H1 (cell line): ENCODE results near the gene GPC3. TPM values are rescaled to one million over a fixed set of nuclear protein-coding genes. Genes with fewer than 3 reads are reported as not detected.

Experiments used
- CTCF ChIA-PET: fragments of 300-600 bp; sonication (Branson Sonifier 250); formaldehyde crosslinking; loops from one replicate; lab custom pipeline; 2021; ENCODE audit not compliant: partially characterized antibody; lab: Charles Lee
- POLR2A ChIA-PET: fragments of 300-600 bp; sonication (Branson Sonifier 250); formaldehyde crosslinking; loops from one replicate; lab custom pipeline; 2021; ENCODE audit warnings: inconsistent platforms; ENCODE audit not compliant: partially characterized antibody; lab: Charles Lee
- DNase-seq, 2 experiments: peaks; one replicate each; pipeline versions ENCODE4 v3.0.0 to v3.0.0-alpha.2; 2010 to 2022; ENCODE audit warnings: low spot score in 2 of 2, low read depth in 1 of 2, mixed read lengths in 1 of 2
- FAIRE-seq: peaks from 2 replicates; lab custom pipeline; 2011; peaks lifted over from hg19 to GRCh38; lab: Jason Lieb, UNC
- H2AFZ ChIP-seq: 2 replicates; pipeline ENCODE4 v1.8.1; 2012; ENCODE audit warnings: low read length, inconsistent platforms
- H2AK5ac ChIP-seq: 2 replicates; pipeline ENCODE4 v1.6.1; 2013; ENCODE audit warnings: low read depth, low read length
- H2BK120ac ChIP-seq: replicated peaks from 2 replicates; pipeline ENCODE3; 2013; ENCODE audit warnings: low read depth, low read length, inconsistent platforms
- H2BK12ac ChIP-seq: 2 replicates; pipeline ENCODE4 v1.6.1; 2013; ENCODE audit warnings: low read depth, low read length
- H2BK15ac ChIP-seq: 2 replicates; pipeline ENCODE4 v1.6.1; 2013; ENCODE audit warnings: low read length
- H2BK20ac ChIP-seq: 2 replicates; pipeline ENCODE4 v1.6.1; 2013; ENCODE audit warnings: low read length
- H2BK5ac ChIP-seq: 2 replicates; pipeline ENCODE4 v1.6.1; 2013; ENCODE audit warnings: low read depth, low read length
- H3K14ac ChIP-seq: 2 replicates; pipeline ENCODE4 v1.6.1; 2013; ENCODE audit warnings: inconsistent platforms; ENCODE audit not compliant: insufficient read length
- H3K18ac ChIP-seq: 2 replicates; pipeline ENCODE4 v1.6.1; 2013; ENCODE audit warnings: low read length; ENCODE audit errors: extremely low read depth
- H3K23ac ChIP-seq: 2 replicates; pipeline ENCODE4 v1.6.1; 2013; ENCODE audit warnings: inconsistent platforms; ENCODE audit not compliant: insufficient read length
- H3K23me2 ChIP-seq: 2 replicates; pipeline ENCODE4 v1.6.1; 2013; ENCODE audit warnings: low read depth, low read length
- H3K27ac ChIP-seq: 2 replicates; pipeline ENCODE4 v1.6.1; 2011; ENCODE audit warnings: low read depth, low read length, inconsistent platforms
- H3K27me3 ChIP-seq, 4 experiments: replicated peaks in 1 of 4; 1 replicate in 1 of 4; 2 replicates in 3 of 4; pipeline versions ENCODE4 v1.6.1 to v1.8.1; 2011 to 2013; ENCODE audit warnings: low read length in 3 of 4, mild to moderate bottlenecking in 3 of 4, inconsistent platforms in 2 of 4, mixed read lengths in 2 of 4, moderate library complexity in 1 of 4; ENCODE audit not compliant: control insufficient read depth in 3 of 4, insufficient read depth in 3 of 4; ENCODE audit errors: extremely low read depth in 1 of 4
- H3K36me3 ChIP-seq, 4 experiments: 2 replicates each; pipeline versions ENCODE4 v1.6.1 to v1.8.1; 2011 to 2013; ENCODE audit warnings: mild to moderate bottlenecking in 4 of 4, low read length in 3 of 4, moderate library complexity in 2 of 4, control low read depth in 1 of 4, inconsistent platforms in 1 of 4; ENCODE audit not compliant: insufficient read depth in 4 of 4, control insufficient read depth in 2 of 4
- H3K4ac ChIP-seq: replicated peaks from 2 replicates; pipeline ENCODE3; 2013; ENCODE audit warnings: low read length, low read depth, mixed read lengths, inconsistent platforms; ENCODE audit not compliant: insufficient read length
- H3K4me1 ChIP-seq, 4 experiments: replicated peaks in 1 of 4; 1 replicate in 1 of 4; 2 replicates in 3 of 4; pipeline versions ENCODE4 v1.6.1 to v1.8.1; 2011 to 2013; ENCODE audit warnings: low read length in 3 of 4, inconsistent platforms in 2 of 4, mixed read lengths in 1 of 4; ENCODE audit not compliant: insufficient read depth in 4 of 4, control insufficient read depth in 3 of 4
- H3K4me2 ChIP-seq, 2 experiments: 2 replicates each; pipeline versions ENCODE4 v1.6.1 to v1.8.1; 2011 to 2013; ENCODE audit warnings: low read depth in 2 of 2, low read length in 2 of 2, control low read depth in 1 of 2, inconsistent platforms in 1 of 2, mild to moderate bottlenecking in 1 of 2; ENCODE audit not compliant: insufficient read depth in 1 of 2
- H3K4me3 ChIP-seq, 4 experiments: fragments of 200-600, 300-600 bp in 1 of 4; sonication (generic), shearing (Covaris generic), sonication (Bioruptor Twin) in 1 of 4; 2 replicates each; pipeline versions ENCODE4 v1.5.1 to v1.8.1; 2011 to 2016; ENCODE audit warnings: low read length in 4 of 4, low read depth in 3 of 4, control low read depth in 2 of 4, inconsistent platforms in 2 of 4, mild to moderate bottlenecking in 2 of 4, mixed read lengths in 1 of 4, moderate library complexity in 1 of 4; ENCODE audit not compliant: insufficient read depth in 2 of 4; ENCODE audit errors: extremely low read depth in 1 of 4
- H3K56ac ChIP-seq: replicated peaks from 2 replicates; pipeline ENCODE3; 2013; ENCODE audit warnings: low read depth, mild to moderate bottlenecking, mixed read lengths, low read length, inconsistent platforms; ENCODE audit not compliant: insufficient read length
- H3K79me1 ChIP-seq: 2 replicates; pipeline ENCODE4 v1.6.1; 2013; ENCODE audit warnings: low read depth, low read length, control low read depth
- H3K79me2 ChIP-seq, 2 experiments: 2 replicates each; pipeline versions ENCODE4 v1.6.1 to v1.8.1; 2012 to 2013; ENCODE audit warnings: low read length in 2 of 2, mild to moderate bottlenecking in 2 of 2, inconsistent platforms in 1 of 2; ENCODE audit not compliant: insufficient read depth in 2 of 2, control insufficient read depth in 1 of 2
- H3K9ac ChIP-seq, 4 experiments: replicated peaks in 1 of 4; 1 replicate in 1 of 4; 2 replicates in 3 of 4; pipeline versions ENCODE4 v1.6.1 to v1.8.1; 2011 to 2013; ENCODE audit warnings: low read depth in 3 of 4, low read length in 3 of 4, control low read depth in 2 of 4, mild to moderate bottlenecking in 2 of 4, moderate library complexity in 2 of 4, inconsistent platforms in 1 of 4; ENCODE audit errors: extremely low read depth in 1 of 4
- H3K9me3 ChIP-seq, 2 experiments: 2 replicates each; pipeline versions ENCODE4 v1.6.1 to v1.8.1; 2012 to 2013; ENCODE audit warnings: mild to moderate bottlenecking in 2 of 2, moderate library complexity in 2 of 2, control low read depth in 1 of 2, inconsistent platforms in 1 of 2, low read depth in 1 of 2, low read length in 1 of 2, mixed read lengths in 1 of 2; ENCODE audit not compliant: insufficient read depth in 2 of 2
- H4K20me1 ChIP-seq, 2 experiments: replicated peaks in 1 of 2; 2 replicates each; pipeline versions ENCODE3 to v1.8.1; 2011 to 2013; ENCODE audit warnings: inconsistent platforms in 2 of 2, low read length in 2 of 2, mild to moderate bottlenecking in 1 of 2; ENCODE audit not compliant: insufficient read depth in 2 of 2, control insufficient read depth in 1 of 2
- H4K5ac ChIP-seq: 2 replicates; pipeline ENCODE4 v1.6.1; 2013; ENCODE audit warnings: low read length, low read depth, mixed read lengths, inconsistent platforms; ENCODE audit not compliant: insufficient read length
- H4K8ac ChIP-seq: 2 replicates; pipeline ENCODE4 v1.8.0; 2013; ENCODE audit warnings: mild to moderate bottlenecking, moderate library complexity, low read length, inconsistent platforms; ENCODE audit not compliant: insufficient read depth; ENCODE audit errors: extremely low read depth
- H4K91ac ChIP-seq: replicated peaks from 2 replicates; pipeline ENCODE3; 2013; ENCODE audit warnings: low read length, mixed read lengths, inconsistent platforms; ENCODE audit not compliant: insufficient read length
- CEBPB ChIP-seq: IDR thresholded peaks from 2 replicates; pipeline ENCODE4 v1.6.1; 2012; ENCODE audit warnings: low read depth, low read length
- CHD1 ChIP-seq: IDR thresholded peaks from 2 replicates; pipeline ENCODE4 v1.6.1; 2012; ENCODE audit warnings: low read depth, low read length, improper control_type of control experiment
- CHD2 ChIP-seq: IDR thresholded peaks from 2 replicates; pipeline ENCODE4 v1.6.1; 2012; ENCODE audit warnings: low read length, improper control_type of control experiment
- EP300 ChIP-seq, 2 experiments: IDR thresholded peaks; 1 replicate in 1 of 2; 2 replicates in 1 of 2; pipeline ENCODE4 v1.6.1; 2011 to 2012; ENCODE audit warnings: low read depth in 2 of 2, low read length in 2 of 2, mild to moderate bottlenecking in 2 of 2, borderline replicate concordance in 1 of 2, inconsistent platforms in 1 of 2, moderate library complexity in 1 of 2
- KDM4A ChIP-seq: IDR thresholded peaks from one replicate; pipeline ENCODE4 v1.7.1; 2012; ENCODE audit warnings: low read depth, mild to moderate bottlenecking, moderate library complexity, low read length, inconsistent platforms; ENCODE audit not compliant: severe bottlenecking
- KDM5A ChIP-seq: fragments of 200-600 bp; IDR thresholded peaks from 2 replicates; pipeline ENCODE4 v1.7.1; 2012; ENCODE audit warnings: mild to moderate bottlenecking, low read length, inconsistent platforms, mixed read lengths
- POLR2A ChIP-seq, 2 experiments: IDR thresholded peaks; 1 replicate in 1 of 2; 2 replicates in 1 of 2; pipeline ENCODE4 v1.6.1; 2011; ENCODE audit warnings: low read depth in 2 of 2, low read length in 2 of 2, mild to moderate bottlenecking in 2 of 2; ENCODE audit errors: control extremely low read depth in 1 of 2
- POLR2AphosphoS5 ChIP-seq: IDR thresholded peaks from 2 replicates; pipeline ENCODE4 v1.6.1; 2011; ENCODE audit warnings: low read depth, low read length
- RAD21 ChIP-seq, 2 experiments: IDR thresholded peaks in 1 of 2; conservative IDR thresholded peaks in 1 of 2; 2 replicates each; pipeline ENCODE4 v1.6.1; 2011; ENCODE audit warnings: low read depth in 2 of 2, low read length in 2 of 2, improper control_type of control experiment in 1 of 2, inconsistent platforms in 1 of 2, mild to moderate bottlenecking in 1 of 2, moderate library complexity in 1 of 2
- SIN3A ChIP-seq, 2 experiments: IDR thresholded peaks in 1 of 2; conservative IDR thresholded peaks in 1 of 2; 2 replicates each; pipeline ENCODE4 v1.6.1; 2011 to 2012; ENCODE audit warnings: low read length in 2 of 2, improper control_type of control experiment in 1 of 2, low read depth in 1 of 2, mild to moderate bottlenecking in 1 of 2
- YY1 ChIP-seq: IDR thresholded peaks from 2 replicates; pipeline ENCODE4 v1.6.1; 2011; ENCODE audit warnings: low read depth, mild to moderate bottlenecking, low read length
- WGBS, 2 experiments: shearing (Covaris generic) in 1 of 2; methylation state at CpG; one replicate each; pipeline versions ENCODE4 v1.1.6 to v1.1.7; 2013 to 2015; ENCODE audit warnings: low lambda C conversion rate in 2 of 2, mixed read lengths in 2 of 2, inconsistent platforms in 1 of 2, low coverage in 1 of 2, missing lambda C conversion rate in 1 of 2; ENCODE audit not compliant: insufficient replicate concordance in 2 of 2, insufficient coverage in 1 of 2, insufficient read length in 1 of 2; ENCODE audit errors: extremely low coverage in 1 of 2, missing lambda C conversion rate in 1 of 2; 5-methylcytosine and 5-hydroxymethylcytosine counted together
- polyA plus RNA-seq, 7 experiments: library from polyadenylated mRNA; depleted of rRNA in 3 of 7; stranded (reverse) in 5 of 7; unstranded in 2 of 7; fragments of >200 nt in 5 of 7; fragments of 200-250 nt in 2 of 7; gene quantifications; 1 replicate in 5 of 7; 2 replicates in 1 of 7; 4 replicates in 1 of 7; pipeline versions ENCODE4 v1.2.1 to v1.2.3, GENCODE V29; 2011 to 2013; ENCODE audit warnings: missing spikeins in 2 of 7, mixed read lengths in 2 of 7
- total RNA-seq: library from RNA; stranded (reverse); fragmentation: NEBNext Ultra II Directional; extraction: Animal tissue kit (Norgen Biotek cat#: 25700); gene quantifications from 2 replicates; pipeline ENCODE4 v1.2.1, GENCODE V29; 2021
- TF ChIP-seq, protein P1 (sequence below): IDR thresholded peaks from 2 replicates; pipeline ENCODE4 v1.6.1; 2012; ENCODE audit warnings: inconsistent platforms

The GPC3 gene
- total and polyA plus RNA-seq, 2 of the 8 experiments (the other 6 are each of a cell fraction or from before 2014, with no cell fraction given) = 64.8 to 71.9 TPM

DNA sequence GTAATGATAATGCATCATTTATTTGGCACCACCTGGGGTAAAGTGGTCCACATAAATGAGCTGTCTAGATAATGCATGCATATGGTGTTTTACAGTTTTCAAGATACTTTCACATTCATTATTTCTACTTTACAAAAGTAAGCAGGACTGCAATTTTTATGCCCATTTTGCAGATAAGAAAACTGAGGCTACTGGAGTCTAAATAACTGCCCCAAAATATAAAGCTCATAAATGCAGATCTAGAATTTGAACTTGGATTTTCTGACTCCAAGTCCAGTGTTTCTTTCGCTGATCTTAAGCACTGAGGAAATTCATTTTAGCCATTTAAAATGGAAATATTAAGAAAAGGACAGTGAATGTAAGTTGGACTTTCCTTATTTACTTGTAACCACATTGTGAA is 36.5 kb downstream of the GPC3 start:
- no peak overlapping the region for H2BK120ac ChIP-seq
- no peak for FAIRE-seq
- no peak overlapping the region for H3K9ac ChIP-seq
- no peaks in the 10 kb centered on the region for H3K9me3 ChIP-seq
- ChIA-PET CTCF (no interaction called here), POLR2A (no interaction called here)
- H3K4me3 ChIP-seq = no peak overlapping the region
- H2BK15ac ChIP-seq = no peak overlapping the region
- H3K14ac ChIP-seq = no peak overlapping the region
- H4K20me1 ChIP-seq = no peaks in the 10 kb centered on the region
- WGBS, 2 experiments = 100% methylated on average over 1 of the region's 1 CpG; no CpG with 5 or more reads in 1 of the 2 experiments
- no peak overlapping the region for H2BK20ac ChIP-seq
- H3K27me3 ChIP-seq = no peaks in the 10 kb centered on the region
- H3K23me2 ChIP-seq = no peaks in the 10 kb centered on the region
- no peak overlapping the region for H3K27ac ChIP-seq
- no peak overlapping the region for H3K4me2 ChIP-seq
- no peaks in the 10 kb centered on the region for H3K79me1 ChIP-seq
- no peak overlapping the region for H4K91ac ChIP-seq
- H3K56ac ChIP-seq = no peak overlapping the region
- H4K5ac ChIP-seq = no peak overlapping the region
- no peak overlapping the region for H3K23ac ChIP-seq
- no peak overlapping the region for H2AK5ac ChIP-seq
- no peak for DNase-seq
- no peak overlapping the region for H3K4ac ChIP-seq
- no peaks in the 10 kb centered on the region for H3K79me2 ChIP-seq
- H4K8ac ChIP-seq = no peak overlapping the region
- no peak overlapping the region for H2AFZ ChIP-seq
- TF ChIP-seq POLR2A (IDR thresholded peaks at IDR 0.05; ENCODE audit: control extremely low read depth in 1 of 2, low read depth in 2 of 2, low read length in 2 of 2) (no peak), RAD21 (IDR thresholded peaks at IDR 0.05 in 1 of 2, conservative IDR thresholded peaks at IDR 0.05 in 1 of 2; ENCODE audit: low read depth in 2 of 2, low read length in 2 of 2) (no peak), YY1 (no peak), POLR2AphosphoS5 (no peak), KDM5A (no peak), CEBPB (no peak), KDM4A (no peak), EP300 (IDR thresholded peaks at IDR 0.05; ENCODE audit: borderline replicate concordance in 1 of 2, low read depth in 2 of 2, low read length in 2 of 2) (no peak), SIN3A (conservative IDR thresholded peaks at IDR 0.05 in 1 of 2, IDR thresholded peaks at IDR 0.05 in 1 of 2; ENCODE audit: low read depth in 1 of 2, low read length in 2 of 2) (no peak), CHD1 (no peak), CHD2 (no peak)
- TF ChIP-seq, protein P1, sequence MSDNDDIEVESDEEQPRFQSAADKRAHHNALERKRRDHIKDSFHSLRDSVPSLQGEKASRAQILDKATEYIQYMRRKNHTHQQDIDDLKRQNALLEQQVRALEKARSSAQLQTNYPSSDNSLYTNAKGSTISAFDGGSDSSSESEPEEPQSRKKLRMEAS = no peak
- H2BK5ac ChIP-seq = no peak overlapping the region
- H3K4me1 ChIP-seq = no peaks in the 10 kb centered on the region
- H3K18ac ChIP-seq = no peak overlapping the region
- no peak overlapping the region for H2BK12ac ChIP-seq
- peaks cover 0 to 20% (median 3%) of the 10 kb centered on the region in 4 experiments; a peak in 3 of 8 replicates for H3K36me3 ChIP-seq
